ENCODE results near the gene LCOR. TPM values are rescaled to one million over a fixed set of nuclear protein-coding genes. Genes with fewer than 3 reads are reported as not detected.

Gene LCOR
- total and polyA plus RNA-seq, 2 of the 4 experiments (the other 2 are of a cell fraction): 3.7 to 36.9 TPM

GRCh38 chr10:97039538-97040247 lies 207.6 kb downstream of the LCOR start:
- in situ Hi-C loops (cut with MboI; ENCODE audit: low sequenced_read_pairs): no loop called here
- DNase-seq: no peak

More at GRCh38 chr10:97039538-97040247, 207.6 kb downstream of the LCOR start:
- no peak overlapping the region for H2BK20ac ChIP-seq (ENCODE audit: low read depth, low read length)
- CTCF ChIA-PET: no interaction called here
- H4K8ac ChIP-seq (ENCODE audit: low read depth in 2 of 2, low read length in 2 of 2): no peak overlapping the region
- 0 out of 2 replicates have a peak, but pooled peaks cover 5% of the 10 kb centered on the region for H4K20me1 ChIP-seq (ENCODE audit: insufficient read depth, low read length)
- no peak overlapping the region for H2BK5ac ChIP-seq (ENCODE audit: low read depth, low read length, poor library complexity, severe bottlenecking)
- H3K4me3 ChIP-seq (ENCODE audit: insufficient read depth, low read depth, low read length): no peak overlapping the region
- POLR2A ChIA-PET (ENCODE audit: unreplicated experiment): no interaction called here
- H3K56ac ChIP-seq (ENCODE audit: extremely low read depth, insufficient read depth, low read length): no peak overlapping the region
- no peak overlapping the region for H3K4ac ChIP-seq (ENCODE audit: low read depth, low read length)
- peaks cover 5% of the 10 kb centered on the region; the same call in 1 of the 2 replicates for H3K4me1 ChIP-seq (ENCODE audit: control insufficient read depth, insufficient read depth, low read length)
- H3K27me3 ChIP-seq (ENCODE audit: control insufficient read depth, insufficient read depth, low read length): peaks cover 28% of the 10 kb centered on the region
- H3K23ac ChIP-seq (ENCODE audit: low read depth, low read length): no peak overlapping the region
- H3K14ac ChIP-seq (replicated peaks; ENCODE audit: low read depth, low read length): no peak overlapping the region
- TF ChIP-seq MAZ (IDR thresholded peaks at IDR 0.05; ENCODE audit: borderline replicate concordance, low read depth, low read length) (no peak), POLR2A (IDR thresholded peaks at IDR 0.05; ENCODE audit: low read depth, low read length) (no peak), NFE2L2 (IDR thresholded peaks at IDR 0.05; ENCODE audit: low read depth, low read length) (no peak), BHLHE40 (IDR thresholded peaks at IDR 0.05; ENCODE audit: low read depth, low read length) (no peak), CHD1 (IDR thresholded peaks at IDR 0.05; ENCODE audit: low read depth, low read length) (no peak), SMC3 (IDR thresholded peaks at IDR 0.05; ENCODE audit: low read depth, low read length) (no peak), RFX5 (IDR thresholded peaks at IDR 0.05; ENCODE audit: low read depth, low read length) (no peak), MAFK (IDR thresholded peaks at IDR 0.05; ENCODE audit: low read depth, low read length) (no peak), MXI1 (IDR thresholded peaks at IDR 0.05; ENCODE audit: borderline replicate concordance, low read depth, low read length) (no peak), USF2 (IDR thresholded peaks at IDR 0.05; ENCODE audit: low read depth, low read length) (no peak), FOS (IDR thresholded peaks at IDR 0.05; ENCODE audit: low read depth, low read length) (no peak), RAD21 (IDR thresholded peaks at IDR 0.05; ENCODE audit: low read length) (no peak), RCOR1 (IDR thresholded peaks at IDR 0.05; ENCODE audit: insufficient replicate concordance, low read length) (no peak)
- ATAC-seq (ENCODE audit: low read depth): no peak
- no peak overlapping the region for H2AK9ac ChIP-seq (replicated peaks; ENCODE audit: low read depth, low read length, poor library complexity)
- no peak overlapping the region for H3K4me2 ChIP-seq (ENCODE audit: low read depth, low read length)
- H2BK120ac ChIP-seq (ENCODE audit: low read depth, low read length): no peak overlapping the region
- H2AFZ ChIP-seq (replicated peaks; ENCODE audit: low read length, poor library complexity): no peak overlapping the region
- H4K91ac ChIP-seq (ENCODE audit: insufficient read depth, low read depth, low read length): no peak overlapping the region
- intact Hi-C loops (cut with micrococcal nuclease): loop anchor here (5.0 to 10.0 kb wide), 3 partner anchors 272 to 665 kb away; no protein-coding TSS in a partner anchor
- no peaks in the 10 kb centered on the region; the same call in 1 of the 2 replicates for H3K9me1 ChIP-seq (ENCODE audit: insufficient read depth, low read length)
- H4K5ac ChIP-seq (ENCODE audit: low read depth, low read length): no peak overlapping the region
- no peak overlapping the region for H3K18ac ChIP-seq (ENCODE audit: low read depth, low read length)
- no peaks in the 10 kb centered on the region for H3K36me3 ChIP-seq (ENCODE audit: control insufficient read depth, insufficient read depth, low read length)
- H3K9me3 ChIP-seq (ENCODE audit: control insufficient read depth, insufficient read depth, low read length): 0 out of 2 replicates have a peak, but pooled peaks cover under 1% of the 10 kb centered on the region
- H3K79me1 ChIP-seq (ENCODE audit: low read depth in 1 of 2, low read length in 2 of 2): no peaks in the 10 kb centered on the region
- 85% methylated on average over 7 of the region's 16 CpGs; no CpG with 5 or more reads in 1 of the 2 experiments for whole genome bisulfite sequencing, 2 experiments (ENCODE audit: extremely low coverage in 2 of 2, insufficient read length in 1 of 2)
- no peak overlapping the region for H3K27ac ChIP-seq (ENCODE audit: insufficient read depth, low read length)
- H3K9ac ChIP-seq (ENCODE audit: low read depth, low read length): no peak overlapping the region
- no peak overlapping the region for H2BK15ac ChIP-seq (ENCODE audit: low read depth, low read length)
- dilution Hi-C loops (cut with HindIII; ENCODE audit: low sequenced_read_pairs, unreplicated experiment): no loop called here
- H2AK5ac ChIP-seq (ENCODE audit: low read depth, low read length): no peak overlapping the region
- no TSS peak for BruUV-seq (replicated peaks)

All from IMR-90 (cell line).